Kidney epithelial cell (primary cell): ENCODE measurements around the gene IFFO2. TPM values are rescaled to one million over a fixed set of nuclear protein-coding genes. Genes with fewer than 3 reads are reported as not detected.

ENCODE experiments used
- DNase-seq: peaks from one replicate; pipeline ENCODE4 v3.0.0-alpha.2; 2010; ENCODE audit warnings: low read depth
- H3K27me3 ChIP-seq: 2 replicates; pipeline ENCODE4 v1.6.0; 2011; ENCODE audit warnings: low read length; ENCODE audit not compliant: control insufficient read depth, insufficient read depth
- H3K36me3 ChIP-seq: 2 replicates; pipeline ENCODE4 v1.5.1; 2011; ENCODE audit warnings: low read length; ENCODE audit not compliant: control insufficient read depth, insufficient read depth
- H3K4me3 ChIP-seq: 2 replicates; pipeline ENCODE4 v1.5.1; 2011; ENCODE audit warnings: low read depth, mild to moderate bottlenecking, control low read depth, low read length
- CTCF ChIP-seq: IDR thresholded peaks from 2 replicates; pipeline ENCODE4 v1.5.1; 2011; ENCODE audit warnings: mild to moderate bottlenecking, moderate library complexity, low read length, control low read depth, inconsistent platforms; ENCODE audit not compliant: insufficient read depth, poor library complexity, severe bottlenecking
- total RNA-seq: library from RNA; depleted of rRNA; stranded (reverse); fragments of >200 nt; gene quantifications from 2 replicates; pipeline ENCODE4 v1.2.3, GENCODE V29; 2015

Gene IFFO2
- total RNA-seq, 1 donor from 2014 or later, result 25.3 TPM

- Histone ChIP-seq H3K27me3 (no peaks in the 10 kb centered on the region), H3K36me3 (no peaks in the 10 kb centered on the region), H3K4me3 (no peak overlapping the region)
- TF ChIP-seq CTCF, result no peak
- no peak for DNase-seq
Measured at GRCh38 chr1:18970358-18970757, 13.9 kb upstream of the IFFO2 start.

- TF ChIP-seq CTCF, result no peak
- DNase-seq, result no peak
- no peaks in the 10 kb centered on the region for H3K36me3 ChIP-seq
- H3K27me3 ChIP-seq, result no peaks in the 10 kb centered on the region
- no peak overlapping the region for H3K4me3 ChIP-seq
Measured at GRCh38 chr1:18967066-18967690, 10.7 kb upstream of the IFFO2 start.

GRCh38 chr1:18965206-18966173 lies 9.0 kb upstream of the IFFO2 start:
- no peaks in the 10 kb centered on the region for H3K36me3 ChIP-seq
- no peak for TF ChIP-seq CTCF
- H3K4me3 ChIP-seq, result no peak overlapping the region
- no peaks in the 10 kb centered on the region for H3K27me3 ChIP-seq
- DNase-seq, result peak; percentile 55

- Histone ChIP-seq H3K27me3 (no peaks in the 10 kb centered on the region), H3K36me3 (no peaks in the 10 kb centered on the region)
- no peak for TF ChIP-seq CTCF
Measured at GRCh38 chr1:18963968-18964367, 7.5 kb upstream of the IFFO2 start.

GRCh38 chr1:18962855-18963737 lies 6.6 kb upstream of the IFFO2 start:
- no peak for DNase-seq
- Histone ChIP-seq H3K27me3 (no peaks in the 10 kb centered on the region), H3K4me3 (no peak overlapping the region), H3K36me3 (no peaks in the 10 kb centered on the region)
- no peak for TF ChIP-seq CTCF

More at GRCh38 chr1:18963968-18964367, 7.5 kb upstream of the IFFO2 start:
- H3K4me3 ChIP-seq, result no peak overlapping the region
- DNase-seq, result no peak
